ENCODE measurements around the gene DHRS13. TPM values are rescaled to one million over a fixed set of nuclear protein-coding genes. Genes with fewer than 3 reads are reported as not detected.

The DHRS13 gene
- total RNA-seq, 4 donors from 2014 or later, result 0.25 to 3.7 (median 2.4) TPM

- ATAC-seq (no peak), DNase-seq (no peak)
- H3K36me3 ChIP-seq, result no peaks in the 10 kb centered on the region
- peaks cover 21 to 23% of the 10 kb centered on the region in 2 donors for H3K4me1 ChIP-seq
- H3K4me3 ChIP-seq, result no peak overlapping the region
- H3K9me3 ChIP-seq, result no peaks in the 10 kb centered on the region
- TF ChIP-seq POLR2A (IDR thresholded peaks at IDR 0.05), result no peak
- TF ChIP-seq, protein P1, sequence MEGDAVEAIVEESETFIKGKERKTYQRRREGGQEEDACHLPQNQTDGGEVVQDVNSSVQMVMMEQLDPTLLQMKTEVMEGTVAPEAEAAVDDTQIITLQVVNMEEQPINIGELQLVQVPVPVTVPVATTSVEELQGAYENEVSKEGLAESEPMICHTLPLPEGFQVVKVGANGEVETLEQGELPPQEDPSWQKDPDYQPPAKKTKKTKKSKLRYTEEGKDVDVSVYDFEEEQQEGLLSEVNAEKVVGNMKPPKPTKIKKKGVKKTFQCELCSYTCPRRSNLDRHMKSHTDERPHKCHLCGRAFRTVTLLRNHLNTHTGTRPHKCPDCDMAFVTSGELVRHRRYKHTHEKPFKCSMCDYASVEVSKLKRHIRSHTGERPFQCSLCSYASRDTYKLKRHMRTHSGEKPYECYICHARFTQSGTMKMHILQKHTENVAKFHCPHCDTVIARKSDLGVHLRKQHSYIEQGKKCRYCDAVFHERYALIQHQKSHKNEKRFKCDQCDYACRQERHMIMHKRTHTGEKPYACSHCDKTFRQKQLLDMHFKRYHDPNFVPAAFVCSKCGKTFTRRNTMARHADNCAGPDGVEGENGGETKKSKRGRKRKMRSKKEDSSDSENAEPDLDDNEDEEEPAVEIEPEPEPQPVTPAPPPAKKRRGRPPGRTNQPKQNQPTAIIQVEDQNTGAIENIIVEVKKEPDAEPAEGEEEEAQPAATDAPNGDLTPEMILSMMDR (IDR thresholded peaks at IDR 0.05 in 4 of 5, conservative IDR thresholded peaks at IDR 0.05 in 1 of 5), result no peak
- no peak overlapping the region for H3K27ac ChIP-seq
- intact Hi-C loops (cut with DNase I; ENCODE audit: low total_unique reads), result no loop called here
- no peaks in the 10 kb centered on the region for H3K27me3 ChIP-seq
- in situ Hi-C loops (cut with MboI; ENCODE audit: low sequenced_read_pairs in 4 of 4), result loop anchor here in 1 of 4 donors (10.0 kb wide), 1 partner anchor 126 kb away; no protein-coding TSS in a partner anchor
These were observed 11.7 kb downstream of the DHRS13 start for GRCh38 chr17:28891201-28891600.

GRCh38 chr17:28889996-28890395 is 12.9 kb downstream of the DHRS13 start:
- H3K9me3 ChIP-seq, result no peaks in the 10 kb centered on the region
- ATAC-seq, result no peak
- H3K27ac ChIP-seq, result no peak overlapping the region
- no peak overlapping the region for H3K4me3 ChIP-seq
- H3K4me1 ChIP-seq, result peaks cover 19% of the 10 kb centered on the region in 2 donors
- intact Hi-C loops (cut with DNase I; ENCODE audit: low total_unique reads), result no loop called here
- no peak for DNase-seq
- in situ Hi-C loops (cut with MboI; ENCODE audit: low sequenced_read_pairs in 4 of 4), result loop anchor here in 1 of 4 donors (10.0 kb wide), 1 partner anchor 125 kb away; no protein-coding TSS in a partner anchor
- H3K36me3 ChIP-seq, result peaks cover 0 to 11% of the 10 kb centered on the region in 2 donors
- no peak for TF ChIP-seq POLR2A (IDR thresholded peaks at IDR 0.05)
- TF ChIP-seq, protein P1 (IDR thresholded peaks at IDR 0.05 in 4 of 5, conservative IDR thresholded peaks at IDR 0.05 in 1 of 5), result no peak
- H3K27me3 ChIP-seq, result no peaks in the 10 kb centered on the region

DNA sequence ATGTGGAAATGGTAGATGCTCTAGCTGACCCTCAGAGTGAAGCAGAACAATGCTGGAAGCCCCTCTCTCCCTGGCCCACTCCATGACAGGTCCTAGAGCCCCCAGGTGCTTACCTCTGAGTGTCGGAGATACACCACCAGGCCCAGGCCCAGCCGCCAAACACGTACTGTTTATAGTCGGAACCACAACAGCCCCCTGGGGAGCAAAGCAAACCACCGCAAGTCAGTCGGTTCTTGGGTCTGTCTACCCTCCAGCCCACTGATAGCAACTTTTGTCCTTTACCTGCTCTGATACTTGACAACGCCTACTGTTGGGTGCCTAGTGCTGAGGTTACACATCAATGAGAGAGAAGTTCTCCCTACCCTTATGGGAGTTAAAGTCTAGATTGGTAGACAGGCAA is 14.0 kb downstream of the DHRS13 start:
- DNase-seq (no peak), ATAC-seq (no peak)
- Histone ChIP-seq H3K4me3 (no peak overlapping the region), H3K36me3 (peaks cover 0 to 23% of the 10 kb centered on the region in 2 donors), H3K9me3 (no peaks in the 10 kb centered on the region), H3K27me3 (no peaks in the 10 kb centered on the region), H3K27ac (no peak overlapping the region), H3K4me1 (peaks cover 19% of the 10 kb centered on the region in 2 donors)
- TF ChIP-seq, protein P1 (IDR thresholded peaks at IDR 0.05 in 4 of 5, conservative IDR thresholded peaks at IDR 0.05 in 1 of 5), result no peak
- no peak for TF ChIP-seq POLR2A (IDR thresholded peaks at IDR 0.05)
- in situ Hi-C loops (cut with MboI; ENCODE audit: low sequenced_read_pairs in 4 of 4) (no loop called here), intact Hi-C loops (cut with DNase I; ENCODE audit: low total_unique reads) (no loop called here)

GRCh38 chr17:28887871-28888471 is 14.9 kb downstream of the DHRS13 start:
- intact Hi-C loops (cut with DNase I; ENCODE audit: low total_unique reads), result no loop called here
- DNase-seq (no peak), ATAC-seq (no peak)
- Histone ChIP-seq H3K27me3 (no peaks in the 10 kb centered on the region), H3K36me3 (peaks cover 0 to 30% of the 10 kb centered on the region in 2 donors), H3K4me1 (peaks cover 18 to 19% of the 10 kb centered on the region in 2 donors), H3K27ac (no peak overlapping the region), H3K9me3 (no peaks in the 10 kb centered on the region), H3K4me3 (no peak overlapping the region)
- TF ChIP-seq, protein P1 (IDR thresholded peaks at IDR 0.05 in 4 of 5, conservative IDR thresholded peaks at IDR 0.05 in 1 of 5), result no peak
- no peak for TF ChIP-seq POLR2A (IDR thresholded peaks at IDR 0.05)
- in situ Hi-C loops (cut with MboI; ENCODE audit: low sequenced_read_pairs in 4 of 4), result no loop called here
